ENCODE results near the gene SDF4.
A peak's percentile ranks its signal among the peaks of the same experiment; 100 is the strongest.

The SDF4 gene

DNA sequence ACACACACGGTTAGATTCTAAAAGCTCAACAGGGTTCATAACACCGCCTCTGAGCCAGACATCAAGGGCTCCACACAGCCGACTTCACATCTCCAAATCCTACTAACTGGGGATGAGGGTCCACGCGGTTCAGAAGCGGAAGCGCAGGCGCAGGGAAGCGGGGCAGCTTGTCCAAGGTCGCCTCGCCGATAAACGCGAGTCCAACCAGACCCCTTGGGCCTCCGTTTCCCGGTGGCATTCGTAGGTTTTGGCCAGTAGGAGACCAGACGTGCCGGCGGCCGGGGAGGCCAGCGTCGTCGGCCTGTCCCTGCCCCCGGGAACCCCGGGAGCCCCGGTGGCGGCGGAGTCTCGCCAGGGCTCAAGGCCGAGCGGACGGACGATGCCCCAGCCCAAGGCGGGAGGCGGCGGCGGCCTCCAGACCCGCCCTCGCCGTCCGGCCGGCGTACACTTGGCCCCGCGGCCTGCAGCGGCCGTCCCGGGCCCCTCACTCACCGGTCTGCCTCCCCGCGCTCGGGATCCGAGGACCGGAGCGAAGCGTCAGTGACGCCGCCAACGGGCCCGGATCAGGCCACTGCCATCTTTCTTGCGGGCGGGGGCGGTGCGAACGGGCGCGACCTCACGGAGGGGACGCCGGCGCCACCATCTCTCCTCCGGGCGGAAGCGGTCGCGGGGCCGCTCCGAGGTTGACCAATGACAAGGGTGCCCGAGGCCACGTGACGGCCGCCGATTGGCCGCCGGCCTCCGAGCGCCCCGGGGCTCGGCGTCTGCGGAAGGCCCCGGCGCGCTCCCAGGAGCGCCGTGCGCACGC, at the start of gene SDF4:
SDF4 (minus strand) TSS at position 602 of the 808 bp plus-strand sequence. CDS start 3,229 bp downstream, outside the sequence.
- no peaks in the 10 kb centered on the region; the same call in 1 of the 2 replicates for H3K4me1 ChIP-seq (ENCODE audit: control insufficient read depth, insufficient read depth, low read length)
- H3K27ac ChIP-seq (ENCODE audit: extremely low read depth, low read depth, low read length): peak within 1 kb of the TSS; percentile 90
- peak within 1 kb of the TSS; percentile 81 for H3K4me3 ChIP-seq (ENCODE audit: low read depth, low read length)
- CTCF ChIA-PET: interaction anchor here (0.5 to 1.8 kb wide), 6 partner anchors 13 to 168 kb away, joined by 3 to 20 read pairs (median 4); no protein-coding TSS in a partner anchor
- POLR2A ChIA-PET: interaction anchor here (0.8 to 1.5 kb wide), 4 partner anchors 24 to 152 kb away, joined by 3 to 5 read pairs (median 3); partner anchors contain the start of gene AURKAIP1
- no peaks in the 10 kb centered on the region for H3K9me3 ChIP-seq (ENCODE audit: control insufficient read depth, insufficient read depth, low read depth, low read length)
- H3K36me3 ChIP-seq (ENCODE audit: control insufficient read depth in 2 of 2, insufficient read depth in 1 of 2, low read length in 2 of 2): peaks cover 0 to 44% of the 10 kb centered on the region in 2 experiments; a peak in 1 of 3 replicates
- TF ChIP-seq ZNF138 (tag by site-specific recombination; IDR thresholded peaks at IDR 0.05; ENCODE audit: borderline replicate concordance) (no peak), ZNF350 (tag by site-specific recombination; IDR thresholded peaks at IDR 0.05) (no peak), TRIM28 (IDR thresholded peaks at IDR 0.05; ENCODE audit: borderline replicate concordance, low read length) (no peak), MZF1 (tag by site-specific recombination; IDR thresholded peaks at IDR 0.05; ENCODE audit: borderline replicate concordance) (no peak), ZNF155 (tag by site-specific recombination; IDR thresholded peaks at IDR 0.05) (no peak), GLIS1 (tag by site-specific recombination; IDR thresholded peaks at IDR 0.05) (peak; percentile 38; the same call in 1 of the 2 replicates), ZBTB8A (tag by site-specific recombination; IDR thresholded peaks at IDR 0.05) (peak; percentile 67), ZNF830 (tag by site-specific recombination; IDR thresholded peaks at IDR 0.05; ENCODE audit: low read depth) (no peak), ZNF274 (IDR thresholded peaks at IDR 0.05; ENCODE audit: low read length) (no peak), ZNF274 (tag by site-specific recombination; IDR thresholded peaks at IDR 0.05; ENCODE audit: borderline replicate concordance) (no peak), ZBTB48 (tag by site-specific recombination; IDR thresholded peaks at IDR 0.05) (peak; percentile 74), ZNF747 (tag by site-specific recombination; IDR thresholded peaks at IDR 0.05) (no peak), ZNF157 (tag by site-specific recombination; IDR thresholded peaks at IDR 0.05) (no peak), ZNF140 (tag by site-specific recombination; IDR thresholded peaks at IDR 0.05) (no peak), ZNF473 (tag by site-specific recombination; IDR thresholded peaks at IDR 0.05) (no peak), ZNF148 (tag by site-specific recombination; IDR thresholded peaks at IDR 0.05; ENCODE audit: borderline replicate concordance) (no peak), KLF1 (tag by site-specific recombination; IDR thresholded peaks at IDR 0.05) (peak; percentile 39; the same call in 1 of the 2 replicates), ZNF670 (tag by site-specific recombination; IDR thresholded peaks at IDR 0.05; ENCODE audit: low read depth) (no peak), MEIS1 (CRISPR knock-in tag; IDR thresholded peaks at IDR 0.05; ENCODE audit: borderline replicate concordance) (no peak), GLIS2 (tag by site-specific recombination; IDR thresholded peaks at IDR 0.05) (peak; percentile 53; the same call in 1 of the 2 replicates), ZNF426 (tag by site-specific recombination; IDR thresholded peaks at IDR 0.05) (no peak), ZNF510 (tag by site-specific recombination; IDR thresholded peaks at IDR 0.05; ENCODE audit: insufficient replicate concordance) (no peak), SETDB1 (IDR thresholded peaks at IDR 0.05; ENCODE audit: insufficient read length, low read length) (no peak), ZEB2 (tag by site-specific recombination; IDR thresholded peaks at IDR 0.05) (peak; percentile 89), ZSCAN30 (tag by site-specific recombination; IDR thresholded peaks at IDR 0.05) (peak; percentile 69; the same call in 1 of the 2 replicates)
- TF ChIP-seq, protein P1, sequence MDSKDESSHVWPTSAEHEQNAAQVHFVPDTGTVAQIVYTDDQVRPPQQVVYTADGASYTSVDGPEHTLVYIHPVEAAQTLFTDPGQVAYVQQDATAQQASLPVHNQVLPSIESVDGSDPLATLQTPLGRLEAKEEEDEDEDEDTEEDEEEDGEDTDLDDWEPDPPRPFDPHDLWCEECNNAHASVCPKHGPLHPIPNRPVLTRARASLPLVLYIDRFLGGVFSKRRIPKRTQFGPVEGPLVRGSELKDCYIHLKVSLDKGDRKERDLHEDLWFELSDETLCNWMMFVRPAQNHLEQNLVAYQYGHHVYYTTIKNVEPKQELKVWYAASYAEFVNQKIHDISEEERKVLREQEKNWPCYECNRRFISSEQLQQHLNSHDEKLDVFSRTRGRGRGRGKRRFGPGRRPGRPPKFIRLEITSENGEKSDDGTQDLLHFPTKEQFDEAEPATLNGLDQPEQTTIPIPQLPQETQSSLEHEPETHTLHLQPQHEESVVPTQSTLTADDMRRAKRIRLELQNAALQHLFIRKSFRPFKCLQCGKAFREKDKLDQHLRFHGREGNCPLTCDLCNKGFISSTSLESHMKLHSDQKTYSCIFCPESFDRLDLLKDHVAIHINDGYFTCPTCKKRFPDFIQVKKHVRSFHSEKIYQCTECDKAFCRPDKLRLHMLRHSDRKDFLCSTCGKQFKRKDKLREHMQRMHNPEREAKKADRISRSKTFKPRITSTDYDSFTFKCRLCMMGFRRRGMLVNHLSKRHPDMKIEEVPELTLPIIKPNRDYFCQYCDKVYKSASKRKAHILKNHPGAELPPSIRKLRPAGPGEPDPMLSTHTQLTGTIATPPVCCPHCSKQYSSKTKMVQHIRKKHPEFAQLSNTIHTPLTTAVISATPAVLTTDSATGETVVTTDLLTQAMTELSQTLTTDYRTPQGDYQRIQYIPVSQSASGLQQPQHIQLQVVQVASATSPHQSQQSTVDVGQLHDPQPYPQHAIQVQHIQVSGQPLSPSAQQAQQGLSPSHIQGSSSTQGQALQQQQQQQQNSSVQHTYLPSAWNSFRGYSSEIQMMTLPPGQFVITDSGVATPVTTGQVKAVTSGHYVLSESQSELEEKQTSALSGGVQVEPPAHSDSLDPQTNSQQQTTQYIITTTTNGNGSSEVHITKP (tag by site-specific recombination; IDR thresholded peaks at IDR 0.05): peak; percentile 56; the same call in 1 of the 2 replicates
- TF ChIP-seq, protein P2, sequence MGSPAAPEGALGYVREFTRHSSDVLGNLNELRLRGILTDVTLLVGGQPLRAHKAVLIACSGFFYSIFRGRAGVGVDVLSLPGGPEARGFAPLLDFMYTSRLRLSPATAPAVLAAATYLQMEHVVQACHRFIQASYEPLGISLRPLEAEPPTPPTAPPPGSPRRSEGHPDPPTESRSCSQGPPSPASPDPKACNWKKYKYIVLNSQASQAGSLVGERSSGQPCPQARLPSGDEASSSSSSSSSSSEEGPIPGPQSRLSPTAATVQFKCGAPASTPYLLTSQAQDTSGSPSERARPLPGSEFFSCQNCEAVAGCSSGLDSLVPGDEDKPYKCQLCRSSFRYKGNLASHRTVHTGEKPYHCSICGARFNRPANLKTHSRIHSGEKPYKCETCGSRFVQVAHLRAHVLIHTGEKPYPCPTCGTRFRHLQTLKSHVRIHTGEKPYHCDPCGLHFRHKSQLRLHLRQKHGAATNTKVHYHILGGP (tag by site-specific recombination; IDR thresholded peaks at IDR 0.05): no peak
- TF ChIP-seq, protein P3, sequence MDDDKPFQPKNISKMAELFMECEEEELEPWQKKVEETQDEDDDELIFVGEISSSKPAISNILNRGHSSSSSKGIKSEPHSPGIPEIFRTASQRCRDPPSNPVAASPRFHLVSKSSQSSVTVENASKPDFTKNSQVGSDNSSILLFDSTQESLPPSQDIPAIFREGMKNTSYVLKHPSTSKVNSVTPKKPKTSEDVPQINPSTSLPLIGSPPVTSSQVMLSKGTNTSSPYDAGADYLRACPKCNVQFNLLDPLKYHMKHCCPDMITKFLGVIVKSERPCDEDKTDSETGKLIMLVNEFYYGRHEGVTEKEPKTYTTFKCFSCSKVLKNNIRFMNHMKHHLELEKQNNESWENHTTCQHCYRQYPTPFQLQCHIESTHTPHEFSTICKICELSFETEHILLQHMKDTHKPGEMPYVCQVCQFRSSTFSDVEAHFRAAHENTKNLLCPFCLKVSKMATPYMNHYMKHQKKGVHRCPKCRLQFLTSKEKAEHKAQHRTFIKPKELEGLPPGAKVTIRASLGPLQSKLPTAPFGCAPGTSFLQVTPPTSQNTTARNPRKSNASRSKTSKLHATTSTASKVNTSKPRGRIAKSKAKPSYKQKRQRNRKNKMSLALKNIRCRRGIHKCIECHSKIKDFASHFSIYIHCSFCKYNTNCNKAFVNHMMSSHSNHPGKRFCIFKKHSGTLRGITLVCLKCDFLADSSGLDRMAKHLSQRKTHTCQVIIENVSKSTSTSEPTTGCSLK (tag by site-specific recombination; IDR thresholded peaks at IDR 0.05): no peak
